HG02840 (cell line): ENCODE data around the gene CASK.

Experiments
- ATAC-seq: cut with Tn5 transposase; IDR thresholded peaks from one replicate; pipeline ENCODE4 v1.9.1; 2021; ENCODE audit warnings: mild to moderate bottlenecking, moderate library complexity, moderate number of reproducible peaks; ENCODE audit not compliant: unreplicated experiment, low FRiP score

CASK gene

DNA sequence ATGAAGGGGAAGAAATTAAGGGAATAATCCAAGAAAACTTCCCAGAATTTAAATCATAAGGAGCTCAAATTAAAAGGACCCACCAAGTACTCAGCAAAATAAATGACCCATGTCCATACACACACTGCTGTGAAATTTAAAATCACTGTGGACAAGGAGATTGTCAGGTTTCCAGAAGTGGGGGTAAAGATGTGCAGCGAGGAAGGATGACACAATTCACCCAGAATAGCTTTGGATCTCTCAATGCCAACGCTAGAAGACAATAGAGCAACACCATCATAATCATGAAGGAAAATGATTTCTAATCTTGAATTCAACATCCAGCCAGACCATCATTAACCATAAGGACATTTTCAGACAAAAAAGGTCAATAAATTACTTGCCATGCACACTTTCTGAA lies 65.7 kb downstream of the CASK start:
- ATAC-seq, result no peak

DNA sequence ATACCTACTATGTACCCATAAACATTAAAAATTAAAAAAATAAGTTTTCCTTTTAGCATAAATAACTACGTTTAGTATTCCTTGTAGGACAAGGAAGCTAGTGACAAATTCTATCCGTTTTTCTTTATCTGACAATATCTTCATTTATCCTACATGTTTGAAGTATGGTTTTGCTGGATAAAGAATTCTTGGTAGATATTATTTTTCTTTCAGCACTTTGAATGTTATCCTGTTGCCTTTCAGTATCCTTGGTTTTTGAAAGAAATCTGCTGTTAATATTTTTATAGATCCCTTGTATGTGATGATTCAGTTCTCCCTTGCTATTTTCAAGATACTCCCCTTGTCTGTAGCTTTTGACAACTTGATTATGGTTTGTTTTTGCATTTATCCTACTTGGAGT lies 76.6 kb downstream of the CASK start:
- ATAC-seq, result no peak

DNA sequence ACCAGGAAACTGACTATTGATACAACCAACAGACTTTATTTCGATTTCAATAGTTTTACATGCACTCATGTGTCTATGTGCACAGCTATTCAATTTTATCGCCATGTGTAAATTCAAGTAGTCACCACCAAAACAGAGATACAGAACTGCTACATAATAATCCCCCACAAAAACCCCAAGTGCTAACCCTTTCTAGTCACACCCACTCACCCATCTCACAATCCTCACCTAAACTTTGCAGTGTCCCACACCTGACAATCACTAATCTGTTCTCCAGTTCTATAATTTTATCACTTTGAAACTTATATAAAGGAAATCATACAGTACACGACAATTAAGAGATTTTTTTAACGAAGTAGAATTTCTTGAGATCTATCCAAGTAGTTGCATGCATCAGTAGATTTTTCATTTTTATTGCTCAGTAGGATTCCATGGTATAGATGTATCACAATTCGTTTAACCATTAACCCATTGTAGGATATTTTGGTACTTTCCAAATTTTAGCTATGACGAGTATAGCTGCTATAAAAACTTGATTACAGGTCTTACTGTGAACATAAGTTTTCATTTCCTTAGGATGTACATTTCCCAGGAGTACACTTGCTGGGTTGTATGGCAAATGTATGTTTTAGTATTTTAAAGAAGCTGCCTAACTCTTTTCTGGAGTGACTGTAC lies 85.9 kb downstream of the CASK start:
- ATAC-seq, result no peak

DNA sequence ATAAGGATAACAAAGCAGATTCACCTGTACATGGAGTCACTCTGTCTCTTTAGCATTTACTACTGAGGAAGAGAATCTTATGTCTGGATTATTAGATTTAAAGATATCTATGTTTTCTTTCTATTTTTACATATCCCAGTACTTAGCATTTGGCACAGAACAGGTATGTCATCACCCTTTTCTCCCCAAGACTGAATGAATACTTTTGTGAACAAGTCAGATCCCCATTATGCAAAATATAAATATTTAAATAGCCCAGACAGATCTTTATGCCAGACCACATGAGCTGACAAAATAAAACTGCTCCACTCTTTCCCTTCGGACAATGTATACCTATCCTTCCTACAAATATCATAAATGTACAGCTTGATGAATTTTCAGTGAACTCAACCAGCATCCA lies 94.5 kb downstream of the CASK start:
- no peak for ATAC-seq

DNA sequence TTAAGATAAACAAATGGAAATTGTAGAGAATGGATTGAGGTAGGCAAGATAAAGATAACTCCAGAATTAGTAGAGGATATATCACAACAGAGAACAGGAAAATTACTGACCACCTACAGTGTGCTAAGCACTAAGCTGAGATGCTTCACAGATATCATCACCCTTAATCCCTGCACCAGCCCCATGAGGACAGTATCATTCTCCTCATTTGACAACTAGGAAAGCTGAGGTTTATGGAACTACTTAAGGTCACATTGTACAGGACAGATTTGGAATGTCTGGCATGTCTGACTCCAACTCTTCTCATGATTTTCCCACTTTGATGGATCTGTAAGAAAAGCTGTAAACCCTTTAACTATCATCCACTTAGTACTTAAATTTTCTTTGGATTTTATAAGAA lies 95.5 kb downstream of the CASK start:
- ATAC-seq, result no peak

DNA sequence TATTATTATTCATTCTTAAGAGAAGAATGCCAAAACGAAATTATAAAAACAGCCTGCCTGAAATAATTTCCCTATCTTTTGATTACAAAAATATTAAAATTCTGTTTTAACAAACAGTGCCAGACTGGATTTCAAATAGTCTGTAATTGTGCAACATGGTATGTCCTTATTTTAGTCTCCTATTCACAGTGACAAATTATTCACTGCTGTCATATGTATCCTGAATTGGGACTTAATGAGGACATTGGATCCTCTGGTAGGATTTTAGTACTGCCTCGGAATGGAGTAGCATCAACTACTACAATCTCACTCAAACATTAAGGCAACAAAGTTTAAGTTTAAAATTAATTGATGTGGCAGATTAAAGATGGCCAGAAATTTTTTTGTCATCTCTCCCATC lies 97.6 kb downstream of the CASK start:
- ATAC-seq, result no peak

DNA sequence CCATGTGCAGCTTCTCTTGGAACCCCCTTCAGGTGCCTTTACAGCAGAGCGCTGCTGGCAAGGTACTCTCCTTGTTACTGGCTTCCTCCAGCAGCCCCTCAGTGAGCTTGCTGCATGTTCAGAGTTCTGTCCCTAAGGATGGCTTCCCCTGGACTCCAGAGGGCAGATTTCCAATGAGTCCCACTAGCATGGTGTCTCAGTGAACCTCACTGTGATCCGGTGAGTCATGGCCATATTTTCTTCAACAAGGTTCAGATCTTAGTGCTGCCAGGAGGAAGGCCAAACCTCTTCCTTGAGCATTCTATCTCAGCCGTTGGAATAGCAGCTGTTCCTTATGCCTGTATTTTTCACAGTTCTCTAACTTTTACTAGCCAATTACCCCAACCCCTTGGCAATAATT lies 98.8 kb downstream of the CASK start:
- no peak for ATAC-seq

DNA sequence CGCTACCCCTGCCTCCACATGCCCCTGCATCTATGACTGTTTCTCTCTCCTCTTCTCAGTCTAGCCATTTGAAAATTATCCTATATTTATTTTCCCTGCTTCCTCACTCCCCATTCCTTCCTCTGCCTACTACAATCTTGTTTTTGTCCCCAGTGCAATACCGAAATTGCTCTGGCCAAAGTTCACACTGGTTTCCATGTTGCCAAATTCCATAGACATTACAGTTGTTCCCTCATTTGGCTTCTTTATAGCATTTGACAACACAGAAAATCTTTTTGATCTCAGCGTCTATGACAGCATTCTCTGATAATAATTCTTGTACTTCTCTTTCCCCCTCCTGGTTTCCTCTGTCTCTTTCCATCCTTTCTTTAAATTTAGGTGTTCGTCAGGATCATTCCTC lies 100.0 kb downstream of the CASK start:
- ATAC-seq, result no peak

DNA sequence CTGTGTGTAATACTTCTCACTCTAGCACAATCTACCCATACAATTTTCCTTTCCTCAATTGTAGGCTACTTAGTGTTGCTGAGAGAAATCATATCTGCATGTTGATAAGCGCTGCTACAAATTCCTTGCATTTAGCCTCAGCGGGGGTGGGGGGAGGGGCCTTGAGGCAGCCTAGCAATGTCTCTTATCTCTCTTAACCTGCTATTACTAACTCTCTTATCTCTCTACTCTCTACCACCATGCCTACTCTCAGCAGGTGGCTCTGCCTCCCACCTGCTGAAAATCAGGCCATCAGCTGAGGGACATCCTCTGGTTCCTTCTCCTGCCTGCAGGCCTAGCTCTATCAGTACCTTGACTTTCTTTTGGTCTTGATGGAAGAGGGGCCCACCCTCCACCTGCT lies 100.5 kb downstream of the CASK start:
- ATAC-seq, result no peak

DNA sequence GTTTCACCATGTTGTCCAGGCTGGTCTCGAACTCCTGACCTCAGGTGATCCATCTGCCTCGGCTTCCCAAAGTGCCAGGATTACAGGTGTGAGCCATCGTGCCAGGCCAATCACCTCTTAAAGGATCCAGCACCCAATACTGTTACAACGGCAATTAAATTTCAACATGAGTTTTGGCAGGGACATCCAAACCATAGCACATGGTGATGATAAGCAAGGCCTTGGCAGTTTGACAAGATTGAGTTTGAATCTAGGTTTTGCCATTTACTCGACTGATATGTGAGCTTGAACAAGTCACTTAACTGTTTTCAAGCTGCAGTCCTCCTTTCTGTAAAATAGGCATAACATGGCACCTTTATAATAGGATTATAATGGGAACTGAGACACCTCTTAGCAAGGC lies 115.3 kb downstream of the CASK start:
- ATAC-seq, result no peak

DNA sequence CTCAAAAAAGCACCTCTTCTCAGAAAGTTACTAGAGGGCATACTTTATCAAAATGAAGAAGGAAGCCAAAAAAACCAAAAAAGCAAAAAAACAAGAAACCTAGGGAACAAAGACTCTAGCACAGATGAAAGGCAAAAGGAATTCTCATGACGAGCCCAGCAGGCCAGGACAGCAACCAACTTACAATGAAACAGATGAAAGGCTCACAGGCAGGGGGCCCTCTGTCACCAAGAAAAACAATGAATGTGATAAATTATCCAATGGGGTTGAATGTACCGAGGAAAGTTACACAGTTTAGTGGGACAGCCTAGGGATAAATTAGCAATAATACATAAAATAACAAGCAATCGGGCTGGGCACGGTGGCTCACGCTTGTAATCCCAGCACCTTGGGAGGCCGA lies 120.4 kb downstream of the CASK start:
- no peak for ATAC-seq

DNA sequence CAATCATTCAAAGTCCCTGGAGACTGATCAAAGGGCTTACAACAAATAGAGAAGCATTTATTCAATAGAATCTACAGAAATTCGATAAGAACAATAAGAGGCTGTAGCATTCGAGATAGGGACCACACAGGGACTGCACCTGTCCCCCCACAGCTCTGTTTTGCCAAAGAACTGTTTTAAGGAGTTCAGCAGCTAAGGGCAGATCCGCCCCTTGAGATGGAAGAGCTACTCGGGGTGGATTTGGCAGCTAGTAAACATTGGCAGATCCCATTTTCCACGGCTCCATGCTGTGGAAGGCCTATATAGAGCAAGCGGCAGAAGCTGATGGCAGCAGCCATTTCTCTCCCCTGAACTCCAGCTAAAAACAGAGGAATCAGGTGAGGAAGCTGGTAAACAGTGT lies 123.7 kb downstream of the CASK start:
- ATAC-seq, result no peak

DNA sequence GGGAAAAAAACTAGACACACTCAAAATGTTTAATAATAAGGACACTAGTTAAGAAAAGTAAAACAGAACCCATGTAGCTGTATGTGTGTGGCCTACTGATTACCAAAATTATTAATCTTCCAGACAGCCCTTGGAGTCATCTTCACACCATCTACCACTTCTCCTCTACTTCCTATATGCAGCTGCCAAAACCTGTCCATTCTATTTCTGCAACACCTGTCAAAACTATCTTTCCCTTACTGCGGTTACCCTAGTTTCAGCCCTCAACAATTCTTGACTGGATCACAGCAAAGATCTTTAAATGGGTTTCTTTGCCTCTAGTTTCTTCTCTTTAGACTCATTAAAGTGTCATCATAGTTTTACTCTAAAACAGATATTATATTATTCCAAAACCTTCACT lies 126.8 kb downstream of the CASK start:
- ATAC-seq, result no peak

DNA sequence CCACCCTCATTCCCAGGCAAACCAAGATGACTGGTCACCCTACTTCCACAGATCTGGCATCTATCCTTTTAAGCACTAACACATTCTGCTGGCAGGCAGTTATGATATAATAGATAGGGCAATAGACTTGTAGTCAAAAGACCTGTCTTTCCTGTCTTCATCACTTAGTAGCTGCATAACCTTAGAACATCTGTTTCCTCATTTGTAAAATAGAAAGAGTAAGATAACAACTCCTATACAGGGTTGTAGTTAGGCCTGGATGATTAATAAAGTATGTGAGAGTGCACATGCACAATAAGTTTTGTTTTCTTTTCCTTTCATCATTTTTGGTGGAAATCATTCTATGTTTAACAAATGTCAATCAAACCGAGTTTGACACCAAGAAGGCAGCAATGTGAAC lies 127.3 kb downstream of the CASK start:
- ATAC-seq, result no peak

DNA sequence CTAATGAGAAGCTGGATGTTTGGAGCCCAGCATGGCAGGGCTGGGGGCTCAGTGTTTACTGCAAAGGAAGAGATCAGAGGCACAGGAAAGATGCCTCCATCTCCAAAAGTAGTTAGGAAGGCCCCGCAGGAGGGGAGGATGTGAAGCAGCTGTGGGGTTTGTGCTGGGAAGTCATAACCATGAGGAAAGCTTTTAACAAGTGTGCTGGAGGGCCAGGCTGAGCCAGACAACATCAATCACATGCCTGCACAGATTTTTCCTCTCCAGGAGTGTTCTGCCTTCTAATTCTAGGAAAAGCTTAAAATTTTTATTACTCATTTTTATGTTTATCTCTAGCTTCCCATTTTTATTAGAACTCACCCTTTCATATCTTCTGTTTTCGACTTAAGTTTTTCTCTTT lies 134.0 kb downstream of the CASK start:
- ATAC-seq, result no peak

DNA sequence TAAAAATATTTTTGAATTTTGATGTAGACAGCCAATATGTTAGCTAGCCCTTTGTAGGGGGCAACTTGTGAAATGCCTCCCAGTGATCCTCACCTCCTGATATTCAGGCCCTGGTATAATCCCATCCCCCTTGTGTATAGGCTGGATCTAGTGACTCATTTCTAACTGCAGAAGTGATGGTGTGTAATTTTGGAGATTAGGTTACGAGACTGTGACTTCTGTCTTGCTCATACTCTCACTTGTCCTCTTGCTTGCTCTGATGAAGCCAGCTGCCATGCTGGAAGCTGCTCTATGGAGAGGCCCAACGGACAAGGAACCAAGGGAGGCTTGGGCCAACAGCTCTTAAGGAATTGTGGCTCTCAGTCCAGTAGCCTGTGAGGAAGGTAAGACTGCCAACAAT lies 137.7 kb downstream of the CASK start:
- ATAC-seq, result no peak

DNA sequence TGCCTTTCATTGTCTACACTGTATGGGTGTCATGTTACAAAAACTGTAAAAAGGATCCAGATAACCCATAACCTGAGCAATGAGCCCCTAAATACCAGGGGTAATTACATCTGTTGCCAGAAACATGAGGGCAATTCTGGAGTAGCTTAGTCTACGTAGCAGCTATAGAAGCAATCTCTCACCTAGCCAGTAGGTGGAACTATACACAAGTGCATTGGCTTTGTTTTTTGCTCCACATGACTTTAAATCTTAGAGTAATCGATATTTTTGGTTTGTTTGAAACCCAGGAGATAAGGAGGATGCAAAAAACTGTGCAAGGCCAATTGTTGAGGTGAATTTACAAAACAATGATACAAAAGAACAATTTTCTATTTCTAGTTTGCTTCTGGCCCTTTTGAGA lies 141.9 kb downstream of the CASK start:
- ATAC-seq, result no peak

DNA sequence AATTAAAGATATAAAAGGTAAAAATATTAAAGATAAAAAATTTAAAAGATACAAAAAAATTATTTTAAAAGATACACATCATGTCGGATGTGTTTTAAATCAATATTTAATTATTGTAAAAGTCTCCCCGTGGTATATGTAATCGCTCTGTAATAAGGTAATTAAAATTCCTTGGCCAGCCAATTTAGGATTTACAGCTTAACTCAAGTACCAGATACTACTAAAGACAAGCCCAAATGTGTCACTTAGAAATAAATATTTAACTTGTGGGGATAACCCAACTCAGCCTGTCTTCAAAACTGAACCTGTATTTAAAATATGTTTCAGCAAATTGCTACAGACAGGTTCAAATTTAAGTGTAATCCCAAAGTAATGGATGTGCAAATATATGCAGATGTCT lies 143.4 kb downstream of the CASK start:
- no peak for ATAC-seq

DNA sequence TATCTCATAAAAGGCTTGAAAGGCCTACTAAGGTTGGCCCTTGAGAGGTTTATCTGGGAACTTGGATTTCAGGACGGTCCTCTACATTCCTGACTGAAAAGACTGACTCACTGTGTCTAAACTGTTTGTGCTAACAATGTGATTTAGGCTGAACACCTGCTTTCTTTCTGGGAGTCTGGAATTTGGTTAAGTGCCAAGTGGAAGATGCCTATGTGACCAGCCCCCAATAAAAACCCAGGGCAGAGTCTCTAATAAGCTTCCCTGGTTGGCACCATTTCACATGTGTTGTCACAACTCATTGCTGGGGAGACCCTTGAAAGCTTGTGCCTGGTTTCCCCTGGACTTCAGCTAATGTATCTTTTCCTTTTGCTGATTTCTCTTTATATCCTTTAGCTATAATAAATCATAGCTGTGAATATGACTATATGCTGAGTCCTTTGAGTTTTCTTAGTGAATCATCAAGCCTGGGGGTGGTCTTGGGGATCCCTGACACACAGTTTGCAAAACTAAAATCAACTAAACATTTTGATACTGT lies 144.3 kb downstream of the CASK start:
- no peak for ATAC-seq

DNA sequence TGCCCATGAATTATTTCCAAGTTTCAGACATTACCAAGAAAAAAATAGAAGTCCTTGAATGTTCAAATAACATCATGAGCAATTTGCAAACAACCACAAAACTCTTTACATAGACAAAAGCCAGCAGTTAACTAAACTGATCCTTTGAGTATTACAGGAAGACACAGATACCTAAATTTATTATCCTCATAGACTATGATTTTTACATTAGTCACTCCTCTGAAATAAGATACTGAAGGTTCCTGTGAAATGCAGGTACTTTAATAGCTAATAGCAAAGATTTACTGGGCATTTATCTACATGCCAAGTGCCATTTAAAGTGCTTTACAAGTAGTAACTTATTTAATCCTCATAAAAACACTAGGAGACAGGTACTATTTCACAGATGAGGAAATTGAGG lies 161.7 kb downstream of the CASK start:
- ATAC-seq, result no peak

DNA sequence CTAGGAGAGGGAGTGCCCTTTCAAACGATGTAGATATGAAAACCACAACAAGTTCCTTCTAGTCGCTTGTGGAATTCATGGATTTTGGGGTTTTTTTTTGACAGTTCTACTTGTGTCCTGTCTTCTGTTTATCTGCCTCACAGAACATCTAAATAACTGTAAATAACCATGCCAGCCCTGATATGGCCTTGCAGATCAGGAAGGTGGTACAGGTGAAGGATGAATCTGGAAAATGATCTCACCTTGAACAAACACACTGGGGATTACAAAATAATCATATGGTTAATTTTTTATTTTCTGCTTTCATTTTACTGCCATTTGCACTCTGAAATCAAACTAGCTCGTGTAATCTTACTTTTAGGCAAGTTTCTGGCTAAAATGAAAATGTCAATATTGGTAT lies 162.2 kb downstream of the CASK start:
- no peak for ATAC-seq

DNA sequence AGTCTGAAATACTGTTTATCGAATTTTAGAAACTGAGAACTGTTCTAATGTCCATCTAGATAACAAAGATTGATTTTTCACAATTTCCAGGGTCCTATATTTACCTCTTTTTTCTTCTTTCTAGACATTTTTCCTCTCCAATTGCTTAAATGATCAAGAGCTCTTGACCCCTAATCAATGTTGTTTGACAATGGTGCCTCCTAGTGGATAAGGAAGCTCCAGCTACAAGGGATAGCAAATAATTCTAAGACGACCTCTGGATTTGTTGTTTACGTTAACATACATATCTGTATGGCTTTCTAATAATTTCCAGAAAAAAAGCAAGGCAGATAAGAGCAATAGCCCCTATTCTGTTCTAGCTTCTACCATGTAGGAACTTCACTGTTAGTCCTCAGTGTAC lies 163.5 kb downstream of the CASK start:
- ATAC-seq, result no peak

DNA sequence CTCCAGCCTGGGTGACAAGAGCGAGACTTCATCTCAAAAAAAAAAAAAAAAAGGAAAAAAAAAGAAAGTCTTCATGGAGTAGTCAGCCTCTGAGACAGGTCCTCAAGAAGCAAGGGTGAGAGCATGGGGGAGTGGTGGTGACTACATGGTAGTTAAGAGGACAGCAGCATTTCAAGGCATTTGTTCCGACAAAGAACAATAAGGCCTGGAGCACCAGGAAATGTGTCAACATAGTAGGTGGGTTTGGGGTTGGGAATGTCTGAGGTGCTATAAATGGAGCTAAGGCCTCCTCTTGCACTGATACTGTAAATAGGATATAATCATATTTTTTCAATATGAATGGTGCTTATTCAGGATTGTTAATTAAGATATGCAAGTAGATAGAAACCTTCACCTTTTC lies 165.0 kb downstream of the CASK start:
- ATAC-seq, result no peak
